Body of pancreas (tissue), 4 donors: ENCODE results near the gene RPS16.

ENCODE experiments used
- CTCF ChIP-seq, 7 experiments: fragments of 450-650 bp in 4 of 7; fragments of 200-600 bp in 3 of 7; sonication (generic) in 3 of 7; IDR thresholded peaks; one replicate each; pipeline ENCODE4 v1.5.1; 2016 to 2019; ENCODE audit warnings: antibody characterized with exemption in 7 of 7
- POLR2A ChIP-seq, 3 donors: fragments of 450-650 bp; IDR thresholded peaks; one replicate each; pipeline ENCODE4 v1.6.1; 2016; ENCODE audit warnings: antibody characterized with exemption in 3 of 3, mild to moderate bottlenecking in 2 of 3

- TF ChIP-seq CTCF (IDR thresholded peaks at IDR 0.05) (no peak), POLR2A (IDR thresholded peaks at IDR 0.05) (no peak)
These were observed 29.6 kb downstream of the RPS16 start for GRCh38 chr19:39405958-39406655.
